ENCODE measurements around the gene TMC1. TPM values are rescaled to one million over a fixed set of nuclear protein-coding genes. Genes with fewer than 3 reads are reported as not detected.

TMC1 gene
- total and polyA plus RNA-seq, 2 of the 13 experiments (the other 11 are each of a cell fraction or from before 2014, with no cell fraction given), result 0.02 to 0.03 TPM

GRCh38 chr9:72575666-72576065 lies 54.3 kb downstream of the TMC1 start (continued):
- TF ChIP-seq ZNF512B (CRISPR knock-in tag; IDR thresholded peaks at IDR 0.05; ENCODE audit: borderline replicate concordance) (no peak), FOSL2 (CRISPR knock-in tag; IDR thresholded peaks at IDR 0.05) (no peak), DDIT3 (CRISPR knock-in tag; IDR thresholded peaks at IDR 0.05) (no peak), ISL2 (CRISPR knock-in tag; IDR thresholded peaks at IDR 0.05) (no peak), IKZF1 (IDR thresholded peaks at IDR 0.05) (no peak), HNRNPK (IDR thresholded peaks at IDR 0.05; ENCODE audit: low read depth, low read length, poor library complexity, severe bottlenecking) (no peak)

- WGBS (ENCODE audit: low lambda C conversion rate), result 9% methylated on average over 2 of the region's 2 CpGs
- ATAC-seq, result no peak
- H3K27me3 ChIP-seq (ENCODE audit: control insufficient read depth in 1 of 2, insufficient read depth in 2 of 2, low read length in 2 of 2), result no peaks in the 10 kb centered on the region
- ChIA-PET CTCF (ENCODE audit: low intra/inter-chr PET ratio, low total read pairs) (no interaction called here), POLR2A (no interaction called here)
- no peak for DNase-seq (ENCODE audit: low spot score)
- no peaks in the 10 kb centered on the region for H3K4me1 ChIP-seq (ENCODE audit: insufficient read depth, low read length)
- H2AFZ ChIP-seq (ENCODE audit: low read length), result no peak overlapping the region
- H3K9ac ChIP-seq (ENCODE audit: insufficient read depth, low read depth, low read length), result no peak overlapping the region
- no peak overlapping the region for H3K4me3 ChIP-seq (replicated peaks in 1 of 3; ENCODE audit: insufficient read depth in 1 of 3, low read depth in 2 of 3, low read length in 3 of 3)
- H3K36me3 ChIP-seq (replicated peaks in 1 of 2; ENCODE audit: control insufficient read depth in 1 of 2, insufficient read depth in 2 of 2, low read length in 2 of 2), result no peaks in the 10 kb centered on the region
- no peak overlapping the region for H3K27ac ChIP-seq (ENCODE audit: extremely low read length, insufficient read depth, low read length)
- no TSS peak for BruUV-seq (replicated peaks)
- no peaks in the 10 kb centered on the region for H3K9me3 ChIP-seq (ENCODE audit: low read length)
- H3K4me2 ChIP-seq (ENCODE audit: low read depth, low read length), result no peak overlapping the region
- intact Hi-C loops (cut with micrococcal nuclease; ENCODE audit: unreplicated experiment), result no loop called here
- H4K20me1 ChIP-seq (ENCODE audit: insufficient read depth, low read length), result no peaks in the 10 kb centered on the region
- FAIRE-seq, result no peak
- in situ Hi-C loops (cut with HindIII; ENCODE audit: extremely low pct_ligation_motif_present, low pct_unique_long_range_greater_than_20kb), result loop anchor here (25.0 kb wide), 1 partner anchor 539 kb away; no protein-coding TSS in a partner anchor
- no peaks in the 10 kb centered on the region for H3K79me2 ChIP-seq (ENCODE audit: insufficient read depth, low read length)
- TF ChIP-seq SOX13 (IDR thresholded peaks at IDR 0.05) (no peak), SOX13 (CRISPR knock-in tag; conservative IDR thresholded peaks at IDR 0.05 in 1 of 2, IDR thresholded peaks at IDR 0.05 in 1 of 2) (no peak), ZNF33A (CRISPR knock-in tag; IDR thresholded peaks at IDR 0.05; ENCODE audit: borderline replicate concordance) (no peak), SAP130 (CRISPR knock-in tag; IDR thresholded peaks at IDR 0.05; ENCODE audit: low read depth) (no peak), ZNF646 (CRISPR knock-in tag; IDR thresholded peaks at IDR 0.05) (no peak), NR2F2 (IDR thresholded peaks at IDR 0.05; ENCODE audit: borderline replicate concordance, low read depth) (no peak), EED (CRISPR knock-in tag; IDR thresholded peaks at IDR 0.05) (no peak), MAFK (conservative IDR thresholded peaks at IDR 0.05 in 1 of 2, IDR thresholded peaks at IDR 0.05 in 1 of 2; ENCODE audit: low read length in 2 of 2) (no peak), TOPORS (CRISPR knock-in tag; IDR thresholded peaks at IDR 0.05) (no peak), ZNF367 (CRISPR knock-in tag; IDR thresholded peaks at IDR 0.05; ENCODE audit: borderline replicate concordance) (no peak)
These were observed 54.7 kb downstream of the TMC1 start for GRCh38 chr9:72576087-72576486.

All from HepG2 (cell line).